Coronary artery (tissue), 2 donors: Measurements from ENCODE around the gene TSACC.
"Not testable (repeated sequence)": the region's sequence is repeated elsewhere in the genome, so short reads cannot be mapped to it uniquely, and the experiment has no call there.

Experiments used
- DNase-seq: peaks from one replicate; pipeline ENCODE4 v3.0.0-alpha.2; 2017; ENCODE audit warnings: low spot score
- H3K27ac ChIP-seq, 2 donors: fragments of 200-600 bp; sonication (generic); one replicate each; pipeline ENCODE4 v1.5.1; 2016 to 2019
- H3K4me3 ChIP-seq: fragments of 200-600 bp; sonication (generic); 2 replicates; pipeline ENCODE4 v1.5.1; 2016; ENCODE audit warnings: mild to moderate bottlenecking, moderate library complexity
- TF ChIP-seq, protein P1 (sequence below): fragments of 200-600 bp; sonication (generic); IDR thresholded peaks from one replicate; pipeline ENCODE4 v1.5.1; 2019; ENCODE audit warnings: antibody characterized with exemption

The TSACC gene

DNA sequence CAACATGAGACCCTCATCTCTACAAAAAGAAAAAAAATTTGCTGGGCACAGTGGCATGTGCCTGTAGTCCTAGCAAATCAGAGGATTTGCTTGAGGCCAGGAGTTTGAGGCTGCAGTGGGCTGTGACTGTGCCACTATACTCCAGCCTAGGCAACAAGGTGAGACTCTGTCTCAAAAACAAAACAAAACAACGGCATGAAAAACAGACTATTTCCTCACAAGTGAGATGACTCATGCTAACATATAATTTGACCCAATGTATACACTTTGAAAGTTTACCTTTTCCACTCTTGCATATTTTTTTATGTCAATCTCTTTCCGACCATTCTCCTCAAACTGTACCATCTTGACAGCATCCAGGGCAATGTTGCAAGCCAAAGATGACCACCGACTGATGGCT is 17.8 kb upstream of the TSACC start:
- DNase-seq, result no peak
- TF ChIP-seq, protein P1, sequence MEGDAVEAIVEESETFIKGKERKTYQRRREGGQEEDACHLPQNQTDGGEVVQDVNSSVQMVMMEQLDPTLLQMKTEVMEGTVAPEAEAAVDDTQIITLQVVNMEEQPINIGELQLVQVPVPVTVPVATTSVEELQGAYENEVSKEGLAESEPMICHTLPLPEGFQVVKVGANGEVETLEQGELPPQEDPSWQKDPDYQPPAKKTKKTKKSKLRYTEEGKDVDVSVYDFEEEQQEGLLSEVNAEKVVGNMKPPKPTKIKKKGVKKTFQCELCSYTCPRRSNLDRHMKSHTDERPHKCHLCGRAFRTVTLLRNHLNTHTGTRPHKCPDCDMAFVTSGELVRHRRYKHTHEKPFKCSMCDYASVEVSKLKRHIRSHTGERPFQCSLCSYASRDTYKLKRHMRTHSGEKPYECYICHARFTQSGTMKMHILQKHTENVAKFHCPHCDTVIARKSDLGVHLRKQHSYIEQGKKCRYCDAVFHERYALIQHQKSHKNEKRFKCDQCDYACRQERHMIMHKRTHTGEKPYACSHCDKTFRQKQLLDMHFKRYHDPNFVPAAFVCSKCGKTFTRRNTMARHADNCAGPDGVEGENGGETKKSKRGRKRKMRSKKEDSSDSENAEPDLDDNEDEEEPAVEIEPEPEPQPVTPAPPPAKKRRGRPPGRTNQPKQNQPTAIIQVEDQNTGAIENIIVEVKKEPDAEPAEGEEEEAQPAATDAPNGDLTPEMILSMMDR, result no peak
- Histone ChIP-seq H3K4me3 (no peak overlapping the region), H3K27ac (no peak overlapping the region)

DNA sequence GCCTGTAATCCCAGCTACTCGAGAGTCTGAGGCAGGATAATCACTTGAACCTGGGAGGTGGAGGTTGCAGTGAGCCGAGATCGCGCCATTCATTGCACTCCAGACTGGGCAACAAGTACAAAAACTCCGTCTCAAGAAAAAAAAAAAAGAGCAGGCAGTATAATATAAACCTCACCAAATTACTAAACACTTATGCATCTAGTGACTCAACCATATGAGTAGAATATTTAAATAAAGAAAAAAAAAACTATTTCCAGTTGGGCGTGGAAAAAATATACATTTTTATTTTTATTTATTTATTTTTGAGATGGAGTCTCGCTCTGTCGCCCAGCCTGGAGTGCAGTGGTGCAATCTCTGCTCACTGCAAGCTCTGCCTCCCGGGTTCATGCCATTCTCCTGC is 15.1 kb upstream of the TSACC start:
- not testable (repeated sequence) for H3K4me3 ChIP-seq, H3K27ac ChIP-seq, DNase-seq

DNA sequence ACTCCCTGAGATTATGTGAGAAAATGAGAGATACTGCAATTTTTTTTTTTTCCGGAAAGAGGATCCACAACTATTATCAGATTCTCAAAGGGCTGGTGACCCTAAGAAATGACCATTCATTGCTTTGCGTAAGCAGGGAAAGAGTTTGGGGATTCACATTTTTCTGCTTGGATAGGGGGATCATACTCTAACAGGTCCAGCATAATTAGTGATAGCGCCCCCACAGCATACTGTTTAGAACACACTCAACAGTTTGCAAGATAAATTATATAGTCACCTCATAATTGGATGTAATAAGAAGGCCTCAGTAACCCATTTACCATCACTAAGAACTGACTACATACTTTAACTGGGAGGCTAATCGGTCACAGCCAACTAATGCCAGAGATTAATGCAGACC is 2.1 kb upstream of the TSACC start:
- Histone ChIP-seq H3K4me3 (peak overlapping the region; percentile 81), H3K27ac (no peak overlapping the region)
- no peak for DNase-seq
- TF ChIP-seq, protein P1, result no peak

DNA sequence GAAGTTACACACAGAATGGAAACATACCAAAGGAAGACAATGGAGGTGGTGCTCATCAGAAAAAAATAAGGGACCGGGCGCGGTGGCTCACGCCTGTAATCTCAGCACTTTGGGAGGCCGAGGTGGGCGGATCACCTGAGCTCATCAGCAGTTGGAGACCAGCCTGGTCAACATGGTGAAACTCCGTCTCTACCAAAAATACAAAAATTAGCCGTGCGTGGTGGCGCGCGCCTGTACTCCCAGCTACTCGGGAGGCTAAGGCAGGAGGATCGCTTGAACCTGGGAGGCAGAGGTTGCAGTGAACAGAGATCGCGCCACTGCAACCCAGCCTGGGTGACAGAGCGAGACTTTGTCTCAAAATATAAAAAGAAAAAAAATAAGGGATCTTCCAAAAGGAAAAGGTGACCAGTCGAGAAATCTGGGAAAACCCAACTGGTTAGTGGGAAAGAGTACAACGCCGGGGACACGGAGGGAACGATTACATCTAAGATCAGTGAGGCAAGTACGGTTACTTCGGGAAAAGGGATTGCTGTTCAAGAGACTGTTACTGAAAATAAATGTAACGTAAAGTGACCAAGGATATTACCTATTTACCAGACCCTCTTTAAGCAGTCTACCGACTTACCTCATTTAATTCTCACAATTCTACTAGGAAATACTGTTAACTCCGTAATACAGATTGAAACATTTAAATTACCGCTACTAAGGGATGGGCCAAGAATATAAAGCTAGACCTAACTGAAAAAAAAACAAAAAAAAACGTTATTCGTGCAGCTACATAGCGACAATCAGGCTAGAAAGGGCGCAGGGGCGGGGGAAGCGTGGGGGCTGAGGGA is 1.1 kb upstream of the TSACC start:
- TF ChIP-seq, protein P1, result no peak
- peak overlapping the region; percentile 81 for H3K4me3 ChIP-seq
- H3K27ac ChIP-seq, result peak overlapping the region; percentile 15 to 83
- no peak for DNase-seq

DNA sequence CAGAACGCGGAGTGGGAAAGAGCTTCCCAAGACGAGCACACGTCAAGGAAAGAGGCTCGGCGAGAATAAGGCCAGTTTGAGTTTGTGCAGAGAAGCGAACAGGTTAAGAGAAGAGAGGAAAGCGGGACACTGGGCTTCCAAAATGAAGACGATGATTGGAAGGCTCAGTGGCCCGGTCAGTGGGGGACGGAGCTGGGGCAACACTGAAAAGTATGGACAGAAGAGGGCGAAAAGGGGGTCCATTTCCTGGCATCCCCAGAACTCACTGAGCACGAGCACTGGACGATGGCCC is 492 bp upstream of the TSACC start:
- Histone ChIP-seq H3K27ac (peak overlapping the region; percentile 15 to 83), H3K4me3 (peak overlapping the region; percentile 81)
- TF ChIP-seq, protein P1, result no peak
- DNase-seq, result no peak

DNA sequence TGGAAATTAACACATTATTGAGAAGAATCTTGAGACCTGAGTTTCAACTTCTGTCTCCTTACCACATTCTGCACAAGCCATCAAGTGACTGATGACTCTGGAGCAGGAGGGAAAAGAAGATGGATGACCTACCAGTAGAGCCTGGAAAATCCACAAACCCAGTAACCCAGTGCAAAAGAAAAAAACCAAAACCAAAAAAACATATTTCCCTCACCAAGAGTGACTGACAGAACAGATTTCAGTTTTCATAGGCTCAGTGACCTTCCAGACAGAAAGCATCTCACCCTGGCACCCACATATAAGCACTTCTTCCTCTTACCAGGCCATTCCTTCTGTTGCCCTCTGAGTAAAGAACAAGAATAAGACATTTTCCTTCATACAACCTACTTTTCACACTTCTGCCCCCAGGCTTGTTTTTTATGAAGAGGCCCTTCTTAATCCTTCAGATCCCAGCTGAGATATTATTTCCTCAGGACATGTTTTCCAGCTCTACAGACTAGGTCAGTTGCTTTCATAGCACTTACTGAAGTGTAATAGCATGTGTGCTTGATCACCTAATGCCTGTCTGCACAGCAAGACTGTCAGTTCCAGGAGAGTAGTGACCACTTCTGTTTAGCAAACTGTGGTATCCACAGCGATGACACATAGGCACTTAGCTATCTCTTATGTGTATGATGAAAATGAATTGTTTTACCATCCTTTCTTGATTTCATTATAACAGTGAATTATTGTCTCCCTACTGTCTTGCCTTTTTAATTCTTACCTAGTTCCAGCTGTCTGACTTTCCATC is 4.0 kb downstream of the TSACC start:
- H3K27ac ChIP-seq, result no peak overlapping the region
- no peak overlapping the region for H3K4me3 ChIP-seq
- TF ChIP-seq, protein P1, result no peak
- DNase-seq, result no peak

DNA sequence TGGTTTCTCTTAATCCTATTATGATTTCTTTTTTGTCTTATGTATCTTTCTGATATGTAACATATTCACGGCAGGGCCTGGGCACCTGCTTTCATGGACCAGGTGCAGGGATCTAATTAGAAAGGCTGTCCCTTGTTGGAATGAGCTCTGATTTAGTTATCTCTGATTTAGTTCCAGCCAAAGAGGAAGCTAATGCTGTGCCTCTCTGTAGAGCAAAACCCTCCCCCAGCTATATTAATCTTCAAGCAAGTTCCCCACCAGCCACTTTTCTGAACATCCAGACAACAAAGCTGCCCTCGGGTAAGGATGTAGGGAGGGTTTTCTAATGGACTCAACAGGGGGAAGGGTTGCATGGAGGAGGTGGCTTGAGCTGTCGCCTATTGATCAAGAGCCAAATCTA is 6.1 kb downstream of the TSACC start:
- Histone ChIP-seq H3K27ac (no peak overlapping the region), H3K4me3 (no peak overlapping the region)
- DNase-seq, result no peak
- TF ChIP-seq, protein P1, result no peak

DNA sequence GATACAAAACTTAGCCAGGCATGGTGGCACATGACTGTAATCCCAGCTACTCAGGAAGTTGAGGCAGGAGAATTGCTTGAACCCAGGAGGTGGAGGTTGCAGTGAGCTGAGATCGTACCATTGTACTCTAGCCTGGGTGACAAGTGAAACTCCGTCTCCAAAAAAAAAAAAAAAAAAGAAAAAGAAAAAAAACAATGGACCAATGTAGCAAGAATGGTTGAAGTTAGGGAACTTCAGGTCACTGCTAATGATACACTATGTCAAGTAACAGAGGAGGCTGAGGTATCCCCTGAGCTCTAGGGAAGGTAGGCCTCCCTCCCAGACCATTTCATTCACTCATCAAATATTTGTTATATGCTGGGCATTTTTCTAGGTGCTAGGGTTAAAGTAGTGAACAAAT is 7.7 kb downstream of the TSACC start:
- not testable (repeated sequence) for H3K4me3 ChIP-seq, DNase-seq, H3K27ac ChIP-seq
